MCF 10A (cell line): ENCODE data around the gene SUSD1. TPM values are rescaled to one million over a fixed set of nuclear protein-coding genes. Genes with fewer than 3 reads are reported as not detected.

Source experiments
- BruUV-seq: library from RNA; stranded (reverse); fragments of 400-500 nt; replicated peaks from 2 replicates; lab custom pipeline; 2021; lab: Mats Ljungman, UMichigan
- CTCF ChIA-PET: fragments of 300-600 bp; sonication (Branson Sonifier 250); formaldehyde crosslinking; extraction: SDS; loops from one replicate; lab custom pipeline; 2021; ENCODE audit warnings: antibody characterized with exemption, inconsistent platforms; lab: Yijun Ruan, JAX
- POLR2A ChIA-PET: fragments of 300-600, 350-650 bp; sonication (Branson Sonifier 250); formaldehyde crosslinking; extraction: SDS; loops from one replicate; lab custom pipeline; 2020; ENCODE audit warnings: antibody characterized with exemption, inconsistent platforms; lab: Yijun Ruan, JAX
- DNase-seq: peaks from one replicate; pipeline ENCODE4 v3.0.0-alpha.2; 2018; ENCODE audit not compliant: unreplicated experiment
- H3K27ac Mint-ChIP-seq: one replicate; pipeline ENCODE4 v1.8.0; 2022; ENCODE audit warnings: mild to moderate bottlenecking, low read depth, mixed read lengths; ENCODE audit not compliant: unreplicated experiment
- H3K27me3 Mint-ChIP-seq: one replicate; pipeline ENCODE4 v1.8.0; 2022; ENCODE audit warnings: mixed read lengths; ENCODE audit not compliant: insufficient read depth, unreplicated experiment
- H3K36me3 Mint-ChIP-seq: one replicate; pipeline ENCODE4 v1.8.0; 2022; ENCODE audit warnings: mild to moderate bottlenecking, moderate library complexity, mixed read lengths; ENCODE audit not compliant: insufficient read depth, unreplicated experiment
- H3K4me1 Mint-ChIP-seq: one replicate; pipeline ENCODE4 v1.8.0; 2022; ENCODE audit warnings: mixed read lengths; ENCODE audit not compliant: insufficient read depth, unreplicated experiment
- H3K4me3 Mint-ChIP-seq: one replicate; pipeline ENCODE4 v1.8.0; 2022; ENCODE audit warnings: mild to moderate bottlenecking, moderate library complexity, mixed read lengths; ENCODE audit not compliant: unreplicated experiment
- H3K9me3 Mint-ChIP-seq: one replicate; pipeline ENCODE4 v1.8.0; 2022; ENCODE audit warnings: mixed read lengths; ENCODE audit not compliant: unreplicated experiment
- intact Hi-C: fragments of 100-400 bp; cut with micrococcal nuclease; formaldehyde crosslinking; loops from 2 replicates; pipeline ENCODE4 v1.14.1; 2022
- total RNA-seq: library from RNA; stranded (reverse); gene quantifications from 2 replicates; pipeline ENCODE4 v1.2.3, GENCODE V29; 2022
- TF ChIP-seq, protein P1 (sequence below): fragments of 200-600 bp; IDR thresholded peaks from one replicate; pipeline ENCODE4 v1.8.0; 2022; ENCODE audit warnings: antibody characterized with exemption, mild to moderate bottlenecking; ENCODE audit not compliant: unreplicated experiment

SUSD1 gene
- total RNA-seq, 1 experiment from 2014 or later, result 2.0 TPM

DNA sequence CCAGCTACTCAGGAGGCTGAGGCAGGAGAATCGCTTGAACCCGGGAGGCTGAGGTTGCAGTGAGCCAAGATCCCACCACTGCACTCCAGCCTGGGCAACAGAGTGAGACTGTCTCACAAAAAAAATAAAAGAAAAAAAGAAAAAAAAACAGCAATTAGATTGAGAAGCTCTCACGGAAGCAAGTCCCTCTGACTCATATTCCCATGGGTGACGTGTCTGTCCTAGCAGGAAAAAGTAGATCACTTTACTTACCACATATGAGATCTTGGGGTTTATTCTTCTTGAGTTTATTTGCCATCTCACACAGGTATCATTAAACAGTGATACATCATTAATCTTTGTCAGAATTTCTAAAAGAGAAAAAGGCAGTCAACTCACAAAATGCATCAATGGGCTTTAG lies 62.6 kb downstream of the SUSD1 start:
- BruUV-seq, result no TSS peak
- no peak overlapping the region for H3K4me3 Mint-ChIP-seq
- H3K27me3 Mint-ChIP-seq, result no peaks in the 10 kb centered on the region
- H3K9me3 Mint-ChIP-seq, result no peaks in the 10 kb centered on the region
- H3K4me1 Mint-ChIP-seq, result peaks cover 23% of the 10 kb centered on the region
- intact Hi-C loops, result loop anchor here (5.0 kb wide), 2 partner anchors 600 to 710 kb away; no protein-coding TSS in a partner anchor
- peak overlapping the region; percentile 78 for H3K27ac Mint-ChIP-seq
- no peaks in the 10 kb centered on the region for H3K36me3 Mint-ChIP-seq
- TF ChIP-seq, protein P1, sequence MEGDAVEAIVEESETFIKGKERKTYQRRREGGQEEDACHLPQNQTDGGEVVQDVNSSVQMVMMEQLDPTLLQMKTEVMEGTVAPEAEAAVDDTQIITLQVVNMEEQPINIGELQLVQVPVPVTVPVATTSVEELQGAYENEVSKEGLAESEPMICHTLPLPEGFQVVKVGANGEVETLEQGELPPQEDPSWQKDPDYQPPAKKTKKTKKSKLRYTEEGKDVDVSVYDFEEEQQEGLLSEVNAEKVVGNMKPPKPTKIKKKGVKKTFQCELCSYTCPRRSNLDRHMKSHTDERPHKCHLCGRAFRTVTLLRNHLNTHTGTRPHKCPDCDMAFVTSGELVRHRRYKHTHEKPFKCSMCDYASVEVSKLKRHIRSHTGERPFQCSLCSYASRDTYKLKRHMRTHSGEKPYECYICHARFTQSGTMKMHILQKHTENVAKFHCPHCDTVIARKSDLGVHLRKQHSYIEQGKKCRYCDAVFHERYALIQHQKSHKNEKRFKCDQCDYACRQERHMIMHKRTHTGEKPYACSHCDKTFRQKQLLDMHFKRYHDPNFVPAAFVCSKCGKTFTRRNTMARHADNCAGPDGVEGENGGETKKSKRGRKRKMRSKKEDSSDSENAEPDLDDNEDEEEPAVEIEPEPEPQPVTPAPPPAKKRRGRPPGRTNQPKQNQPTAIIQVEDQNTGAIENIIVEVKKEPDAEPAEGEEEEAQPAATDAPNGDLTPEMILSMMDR, result no peak
- peak; percentile 83 for DNase-seq
- ChIA-PET CTCF (interaction anchor here (0.5 to 3.5 kb wide), 52 partner anchors 10 to 791 kb away, joined by 3 to 110 read pairs (median 4); partner anchors contain the start of genes PTBP3 and SUSD1), POLR2A (interaction anchor here (0.6 to 3.7 kb wide), 13 partner anchors 10 to 373 kb away, joined by 3 to 34 read pairs (median 4); partner anchors contain the start of genes HSDL2, KIAA1958 and PTBP3)

DNA sequence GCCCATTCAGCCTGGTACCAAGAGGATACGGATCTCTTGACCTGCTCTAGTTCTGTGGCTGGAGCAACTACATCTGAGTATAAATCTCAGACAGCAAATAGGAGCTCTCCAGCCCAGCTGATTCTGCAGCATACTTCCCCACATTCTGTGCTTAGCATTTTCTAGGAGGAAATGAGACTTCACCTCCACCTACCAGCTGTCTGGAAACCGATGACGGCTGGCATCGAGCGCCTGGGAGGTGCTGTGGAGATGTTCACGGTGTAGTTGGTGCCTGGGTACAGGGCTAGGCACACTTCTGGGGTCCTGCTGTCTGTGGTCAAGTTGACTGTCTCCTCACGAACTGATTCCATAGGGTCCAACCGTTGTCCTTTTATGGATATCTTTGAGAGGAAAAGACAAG lies 63.6 kb downstream of the SUSD1 start:
- H3K4me1 Mint-ChIP-seq, result peaks cover 23% of the 10 kb centered on the region
- intact Hi-C loops, result loop anchor here (5.0 kb wide), 2 partner anchors 601 to 711 kb away; no protein-coding TSS in a partner anchor
- H3K27me3 Mint-ChIP-seq, result no peaks in the 10 kb centered on the region
- H3K36me3 Mint-ChIP-seq, result no peaks in the 10 kb centered on the region
- ChIA-PET POLR2A (interaction anchor here (0.6 kb wide), 1 partner anchor 232 kb away, joined by 3 read pairs; no protein-coding TSS in a partner anchor), CTCF (interaction anchor here (0.9 to 2.6 kb wide), 3 partner anchors 13 to 249 kb away, joined by 3 to 24 read pairs (median 8); no protein-coding TSS in a partner anchor)
- no peak for DNase-seq
- no peaks in the 10 kb centered on the region for H3K9me3 Mint-ChIP-seq
- H3K27ac Mint-ChIP-seq, result no peak overlapping the region
- BruUV-seq, result no TSS peak
- TF ChIP-seq, protein P1, result no peak
- no peak overlapping the region for H3K4me3 Mint-ChIP-seq

DNA sequence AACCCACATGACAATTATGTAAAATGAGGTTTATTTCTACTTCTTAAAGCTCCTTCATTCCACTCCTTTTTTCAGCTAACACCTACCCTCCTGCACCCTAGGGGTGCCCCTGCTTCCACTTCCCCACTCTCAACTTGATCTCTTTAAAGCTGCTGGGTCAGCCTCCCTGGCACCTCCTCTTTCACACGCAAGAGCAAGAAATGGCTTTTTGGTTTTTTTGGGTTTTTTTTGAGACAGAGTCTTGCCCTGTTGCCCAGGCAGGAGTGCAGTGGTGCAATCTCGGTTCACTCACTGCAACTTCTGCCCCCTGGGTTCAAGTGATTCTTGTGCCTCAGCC lies 64.4 kb downstream of the SUSD1 start:
- POLR2A ChIA-PET, result interaction anchor here (0.7 to 1.0 kb wide), 3 partner anchors 68 to 268 kb away, joined by 3 to 4 read pairs (median 3); no protein-coding TSS in a partner anchor
- CTCF ChIA-PET, result interaction anchor here (0.6 to 2.6 kb wide), 8 partner anchors 12 to 600 kb away, joined by 3 to 24 read pairs (median 4); no protein-coding TSS in a partner anchor
- no peaks in the 10 kb centered on the region for H3K9me3 Mint-ChIP-seq
- peak overlapping the region; percentile 40 for H3K27ac Mint-ChIP-seq
- peaks cover 23% of the 10 kb centered on the region for H3K4me1 Mint-ChIP-seq
- H3K4me3 Mint-ChIP-seq, result no peak overlapping the region
- no peak for DNase-seq
- no peaks in the 10 kb centered on the region for H3K27me3 Mint-ChIP-seq
- no TSS peak for BruUV-seq
- no peaks in the 10 kb centered on the region for H3K36me3 Mint-ChIP-seq
- TF ChIP-seq, protein P1, result no peak
- intact Hi-C loops, result loop anchor here (5.0 kb wide), 2 partner anchors 602 to 712 kb away; no protein-coding TSS in a partner anchor

DNA sequence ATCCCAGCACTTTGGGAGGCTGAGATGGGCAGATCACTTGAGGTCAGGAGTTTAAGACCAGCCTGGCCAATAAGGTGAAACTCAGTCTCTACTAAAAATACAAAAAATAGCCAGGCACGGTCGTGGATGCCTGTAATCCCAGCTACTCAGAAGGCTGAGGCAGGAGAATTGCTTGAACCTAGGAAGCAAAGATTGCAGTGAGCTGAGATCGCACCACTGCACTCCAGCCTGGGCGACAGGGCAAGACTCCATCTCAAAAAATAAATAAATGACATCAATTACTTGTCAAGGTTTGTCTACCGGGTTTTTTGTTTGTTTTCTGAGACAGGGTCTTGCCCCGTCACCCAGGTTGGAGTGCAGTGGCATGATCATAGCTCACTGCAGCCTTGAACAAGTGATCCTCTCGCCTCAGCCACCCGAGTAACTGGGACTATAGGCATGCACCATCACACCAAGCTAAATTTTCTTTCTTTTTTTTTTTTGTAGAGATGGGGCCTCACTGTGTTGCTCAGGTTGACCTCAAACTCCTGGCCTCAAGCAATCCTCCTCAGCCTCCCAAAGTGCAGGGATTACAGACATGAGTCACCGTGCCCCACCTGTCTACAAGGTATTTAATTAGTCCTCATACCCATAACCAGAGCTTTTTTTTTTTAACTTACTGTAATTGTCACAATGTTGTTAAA lies 64.9 kb downstream of the SUSD1 start:
- intact Hi-C loops, result loop anchor here (5.0 kb wide), 2 partner anchors 602 to 712 kb away; no protein-coding TSS in a partner anchor
- Mint-ChIP-seq H3K9me3 (no peaks in the 10 kb centered on the region), H3K4me3 (no peak overlapping the region), H3K27me3 (no peaks in the 10 kb centered on the region), H3K4me1 (peaks cover 23% of the 10 kb centered on the region), H3K27ac (peak overlapping the region; percentile 40), H3K36me3 (no peaks in the 10 kb centered on the region)
- DNase-seq, result peak; percentile 55
- ChIA-PET POLR2A (interaction anchor here (0.7 to 1.2 kb wide), 5 partner anchors 25 to 269 kb away, joined by 3 to 4 read pairs (median 3); no protein-coding TSS in a partner anchor), CTCF (interaction anchor here (0.6 to 2.6 kb wide), 10 partner anchors 11 to 601 kb away, joined by 3 to 24 read pairs (median 4); no protein-coding TSS in a partner anchor)
- BruUV-seq, result no TSS peak
- TF ChIP-seq, protein P1, result no peak
